HCT116 (cell line): ENCODE data around the gene B4GALT3. TPM values are rescaled to one million over a fixed set of nuclear protein-coding genes. Genes with fewer than 3 reads are reported as not detected.

Experiments
- ATAC-seq: fragments of 200-7000 bp; cut with Tn5 transposase; 2 replicates; pipeline ENCODE4 v1.9.1; 2020; ENCODE audit warnings: mild to moderate bottlenecking, moderate library complexity
- Bru-seq: library from RNA; stranded (reverse); fragments of 400-500 nt; gene quantifications from one replicate; lab custom pipeline; 2021; lab: Mats Ljungman, UMichigan
- BruChase-seq, 2 experiments: library from RNA; stranded (reverse); fragments of 400-500 nt; gene quantifications; one replicate each; lab custom pipeline; 2021; lab: Mats Ljungman, UMichigan
- BruUV-seq: library from RNA; stranded (reverse); fragments of 400-500 nt; replicated peaks from 2 replicates; lab custom pipeline; 2021; lab: Mats Ljungman, UMichigan
- CTCF ChIA-PET: fragments of 300-600 bp; sonication (Branson Sonifier 250); formaldehyde crosslinking; loops from one replicate; lab custom pipeline; 2021; ENCODE audit warnings: antibody characterized with exemption; lab: Charles Lee
- POLR2A ChIA-PET: fragments of 300-600, 350-600 bp; sonication (Branson Sonifier 250); formaldehyde crosslinking; loops from one replicate; lab custom pipeline; 2021; ENCODE audit warnings: antibody characterized with exemption; lab: Charles Lee
- RAD21 ChIA-PET, 2 experiments: fragments of 300-600 bp; sonication (Branson Sonifier 250); formaldehyde crosslinking; loops; one replicate each; lab custom pipeline; 2023; ENCODE audit warnings: low total read pairs in 2 of 2; ENCODE audit not compliant: uncharacterized antibody in 2 of 2, unreplicated experiment in 2 of 2, low non-redundant PET in 1 of 2; lab: Charles Lee
- DNase-seq: peaks from one replicate; pipeline ENCODE4 v3.0.0-alpha.2; 2010; ENCODE audit warnings: low read depth, low spot score
- H2AFZ ChIP-seq: fragments of 200-600 bp; shearing (Covaris generic), sonication (generic); 2 replicates; pipeline ENCODE4 v1.6.1; 2017; ENCODE audit warnings: low read depth, mixed run types, mixed read lengths, antibody characterized with exemption, low read length; ENCODE audit not compliant: poor library complexity, severe bottlenecking
- H3K27ac ChIP-seq: 2 replicates; pipeline ENCODE4 v1.5.1; 2012; ENCODE audit warnings: low read depth, low read length
- H3K27me3 ChIP-seq: fragments of 200-600 bp; sonication (generic); 2 replicates; pipeline ENCODE4 v1.6.1; 2016; ENCODE audit warnings: mixed run types, low read length, mixed read lengths; ENCODE audit not compliant: insufficient read depth
- H3K36me3 ChIP-seq, 2 experiments: fragments of 200-500 bp in 1 of 2; fragments of 200-600 bp in 1 of 2; sonication (Bioruptor generic) in 1 of 2; sonication (generic) in 1 of 2; 2 replicates each; pipeline versions ENCODE4 v1.5.1 to v1.6.1; 2014 to 2016; ENCODE audit warnings: low read length in 2 of 2, inconsistent platforms in 1 of 2, mixed read lengths in 1 of 2, mixed run types in 1 of 2; ENCODE audit not compliant: insufficient read depth in 2 of 2, control insufficient read depth in 1 of 2
- H3K4me1 ChIP-seq, 2 experiments: fragments of 200-600 bp in 1 of 2; sonication (generic) in 1 of 2; 2 replicates each; pipeline versions ENCODE4 v1.5.1 to v1.6.1; 2012 to 2017; ENCODE audit warnings: low read length in 2 of 2, inconsistent platforms in 1 of 2, mild to moderate bottlenecking in 1 of 2, mixed read lengths in 1 of 2, mixed run types in 1 of 2, moderate library complexity in 1 of 2; ENCODE audit not compliant: insufficient read depth in 2 of 2, control insufficient read depth in 1 of 2
- H3K4me2 ChIP-seq: fragments of 200-600 bp; sonication (generic); 2 replicates; pipeline ENCODE4 v1.6.1; 2017; ENCODE audit warnings: mixed run types, low read length, mixed read lengths
- H3K4me3 ChIP-seq, 2 experiments: fragments of 200-600 bp in 1 of 2; sonication (generic) in 1 of 2; replicated peaks in 1 of 2; 2 replicates each; pipeline ENCODE4 v1.5.1; 2011 to 2016; ENCODE audit warnings: low read length in 2 of 2, control low read depth in 1 of 2, low read depth in 1 of 2, mild to moderate bottlenecking in 1 of 2, mixed read lengths in 1 of 2, mixed run types in 1 of 2
- H3K79me2 ChIP-seq: fragments of 200-600 bp; sonication (generic); 2 replicates; pipeline ENCODE4 v1.6.1; 2017; ENCODE audit warnings: mild to moderate bottlenecking, mixed run types, low read length, moderate library complexity, mixed read lengths; ENCODE audit not compliant: insufficient read depth
- H3K9ac ChIP-seq: fragments of 200-600 bp; sonication (generic); 2 replicates; pipeline ENCODE4 v1.6.1; 2016; ENCODE audit warnings: low read length, mixed read lengths
- H3K9me2 ChIP-seq: fragments of 200-600 bp; sonication (generic), shearing (Covaris generic); 2 replicates; pipeline ENCODE4 v1.6.1; 2017; ENCODE audit warnings: mixed run types, mild to moderate bottlenecking, moderate library complexity; ENCODE audit not compliant: insufficient read depth
- H3K9me3 ChIP-seq, 2 experiments: fragments of 200-500 bp in 1 of 2; fragments of 200-600 bp in 1 of 2; sonication (Bioruptor generic) in 1 of 2; sonication (generic) in 1 of 2; 2 replicates each; pipeline ENCODE4 v1.6.1; 2014 to 2017; ENCODE audit warnings: low read length in 2 of 2, mixed read lengths in 2 of 2, inconsistent platforms in 1 of 2, low read depth in 1 of 2, mild to moderate bottlenecking in 1 of 2, mixed run types in 1 of 2, moderate library complexity in 1 of 2; ENCODE audit not compliant: control insufficient read depth in 1 of 2, insufficient read depth in 1 of 2
- H4K20me1 ChIP-seq: fragments of 200-600 bp; sonication (generic), shearing (Covaris generic); 2 replicates; pipeline ENCODE4 v1.6.1; 2017; ENCODE audit warnings: mixed run types, mild to moderate bottlenecking, moderate library complexity; ENCODE audit not compliant: insufficient read depth
- CEBPB ChIP-seq: IDR thresholded peaks from 2 replicates; pipeline ENCODE4 v1.6.1; 2012; ENCODE audit warnings: low read depth
- CTCF ChIP-seq, 3 experiments: fragments of 200-600 bp in 1 of 3; sonication (generic) in 1 of 3; IDR thresholded peaks in 2 of 3; conservative IDR thresholded peaks in 1 of 3; 2 replicates each; pipeline ENCODE4 v1.5.1; 2012 to 2017; ENCODE audit warnings: low read depth in 2 of 3, low read length in 2 of 3, antibody characterized with exemption in 1 of 3, borderline replicate concordance in 1 of 3, control low read depth in 1 of 3, mild to moderate bottlenecking in 1 of 3, mixed read lengths in 1 of 3, mixed run types in 1 of 3, moderate library complexity in 1 of 3; ENCODE audit not compliant: insufficient read depth in 1 of 3
- EGR1 ChIP-seq: IDR thresholded peaks from 2 replicates; pipeline ENCODE4 v1.6.1; 2012; ENCODE audit warnings: low read depth
- ELF1 ChIP-seq: IDR thresholded peaks from 2 replicates; pipeline ENCODE4 v1.6.1; 2012; ENCODE audit warnings: low read depth, borderline replicate concordance
- MAX ChIP-seq: IDR thresholded peaks from 2 replicates; pipeline ENCODE4 v1.6.1; 2012
- POLR2A ChIP-seq: IDR thresholded peaks from 2 replicates; pipeline ENCODE4 v1.7.0; 2011; ENCODE audit warnings: borderline replicate concordance; ENCODE audit not compliant: insufficient read depth, insufficient read length; ENCODE audit errors: extremely low read depth
- POLR2AphosphoS5 ChIP-seq: IDR thresholded peaks from 2 replicates; pipeline ENCODE4 v1.6.1; 2011; ENCODE audit warnings: mild to moderate bottlenecking, low read depth, low read length, moderate library complexity
- RAD21 ChIP-seq: IDR thresholded peaks from 2 replicates; pipeline ENCODE4 v1.6.1; 2012; ENCODE audit warnings: low read depth, mild to moderate bottlenecking
- REST ChIP-seq: IDR thresholded peaks from 2 replicates; pipeline ENCODE4 v1.6.1; 2012; ENCODE audit warnings: low read depth
- SIN3A ChIP-seq: IDR thresholded peaks from 2 replicates; pipeline ENCODE4 v1.6.1; 2012; ENCODE audit warnings: low read depth
- SP1 ChIP-seq: IDR thresholded peaks from 2 replicates; pipeline ENCODE4 v1.6.1; 2012; ENCODE audit warnings: low read depth
- TCF7L2 ChIP-seq: IDR thresholded peaks from 2 replicates; pipeline ENCODE4 v1.7.0; 2011; ENCODE audit warnings: borderline replicate concordance, inconsistent platforms; ENCODE audit not compliant: insufficient read depth, insufficient read length; ENCODE audit errors: extremely low read depth
- ZBTB33 ChIP-seq: IDR thresholded peaks from 2 replicates; pipeline ENCODE4 v1.6.1; 2011; ENCODE audit warnings: mild to moderate bottlenecking, low read length, moderate library complexity; ENCODE audit not compliant: insufficient replicate concordance; ENCODE audit errors: extremely low read depth
- ZFX ChIP-seq: fragments of 450-650 bp; IDR thresholded peaks from 2 replicates; pipeline ENCODE4 v1.6.1; 2017
- intact Hi-C: fragments of 100-400 bp; cut with micrococcal nuclease; formaldehyde crosslinking; loops from 2 replicates; pipeline ENCODE4 v1.10.0; 2022
- long read RNA-seq: library from polyadenylated mRNA; unstranded; transcript quantifications from one replicate; pipeline ENCODE4 v2.0.0, GENCODE V29; 2021; ENCODE audit not compliant: unreplicated experiment
- polyA plus RNA-seq: library from polyadenylated mRNA; unstranded; fragments of >200 nt; gene quantifications from 2 replicates; pipeline ENCODE4 v1.2.1, GENCODE V29; 2012; ENCODE audit warnings: missing spikeins
- total RNA-seq: library from RNA; stranded (reverse); gene quantifications from one replicate; pipeline ENCODE4 v1.2.1, GENCODE V29; 2021; ENCODE audit not compliant: unreplicated experiment

The B4GALT3 gene
- total RNA-seq, result 53.7 TPM
- polyA plus RNA-seq, result 53.9 and 56.5 TPM in 2 replicates
- Bru-seq, nascent RNA, result percentile 81 among the genes with signal in this experiment
- percentile 96 among the genes with signal in this experiment for BruChase-seq, experiment 1, labeled RNA remaining after a 6-hour chase
- percentile 90 among the genes with signal in this experiment for BruChase-seq, experiment 2, labeled RNA remaining after a 2-hour chase
- long read RNA-seq, transcript B4GALT3-201 (8 exons, 1,911 nt), result major isoform, 39 of 97 reads
- long read RNA-seq, transcript B4GALT3-213 (8 exons, 2,414 nt), result minor isoform, 14 of 97 reads
- long read RNA-seq, partial matches to known transcripts, result 21 of 97 reads
- long read RNA-seq, other reads (novel, unspliced or antisense), result 22 of 97 reads

GRCh38 chr1:161177112-161177935, at the start of gene B4GALT3:
B4GALT3 (minus strand) TSS chr1:161177507; CDS start chr1:161176060, 1,447 bp downstream.
- ChIA-PET CTCF (interaction anchor here (2.1 kb wide), 1 partner anchor 11 kb away, joined by 9 read pairs; the partner anchor contains the start of gene PPOX), POLR2A (interaction anchor here (0.6 to 1.5 kb wide), 3 partner anchors 11 to 132 kb away, joined by 3 to 8 read pairs (median 3); partner anchors contain the start of genes NDUFS2, PPOX and USF1), RAD21 (interaction anchor here in 1 of 2 experiments (0.6 kb wide), 1 partner anchor 197 kb away, joined by 7 read pairs; no protein-coding TSS in a partner anchor)
- peaks cover 13 to 26% of the 10 kb centered on the region in 2 experiments for H3K4me1 ChIP-seq
- no peaks in the 10 kb centered on the region for H3K9me3 ChIP-seq
- ATAC-seq, result peak; percentile 93
- H3K27ac ChIP-seq, result peak within 1 kb of the TSS; percentile 57
- no peaks in the 10 kb centered on the region for H4K20me1 ChIP-seq
- peak; percentile 65 for DNase-seq
- no peaks in the 10 kb centered on the region for H3K27me3 ChIP-seq
- H2AFZ ChIP-seq, result no peak within 1 kb of the TSS
- H3K36me3 ChIP-seq, result peaks cover 14 to 23% of the 10 kb centered on the region in 2 experiments; a peak in 3 of 4 replicates
- H3K4me3 ChIP-seq, result peak within 1 kb of the TSS; percentile 90 to 93
- H3K9me2 ChIP-seq, result no peaks in the 10 kb centered on the region
- H3K4me2 ChIP-seq, result peak within 1 kb of the TSS; percentile 89
- H3K9ac ChIP-seq, result peak within 1 kb of the TSS; percentile 81
- no TSS peak for BruUV-seq
- intact Hi-C loops, result no loop called here
- peaks cover 17% of the 10 kb centered on the region for H3K79me2 ChIP-seq
- TF ChIP-seq CEBPB (no peak), POLR2A (peak; percentile 94), MAX (peak; percentile 97), ELF1 (no peak), ZFX (peak; percentile 46; the same call in 1 of the 2 replicates), TCF7L2 (no peak), POLR2AphosphoS5 (peak; percentile 98), SP1 (peak; percentile 69), ZBTB33 (peak; percentile 30), CTCF (IDR thresholded peaks at IDR 0.05 in 2 of 3, conservative IDR thresholded peaks at IDR 0.05 in 1 of 3; ENCODE audit: borderline replicate concordance in 1 of 3, insufficient read depth in 1 of 3, low read depth in 2 of 3, low read length in 2 of 3) (0 out of 6 replicates have a peak, but pooled peaks of 1 of the 3 experiments have one; percentile 6), SIN3A (peak; percentile 91), RAD21 (0 out of 2 replicates have a peak, but pooled peaks have one; percentile 5), EGR1 (peak; percentile 94), REST (no peak)
